Measurements from ENCODE around the gene DLG2. TPM values are rescaled to one million over a fixed set of nuclear protein-coding genes. Genes with fewer than 3 reads are reported as not detected.

DLG2 gene
- polyA plus RNA-seq, 2 donors, result 2.6 to 6.7 TPM

DNA sequence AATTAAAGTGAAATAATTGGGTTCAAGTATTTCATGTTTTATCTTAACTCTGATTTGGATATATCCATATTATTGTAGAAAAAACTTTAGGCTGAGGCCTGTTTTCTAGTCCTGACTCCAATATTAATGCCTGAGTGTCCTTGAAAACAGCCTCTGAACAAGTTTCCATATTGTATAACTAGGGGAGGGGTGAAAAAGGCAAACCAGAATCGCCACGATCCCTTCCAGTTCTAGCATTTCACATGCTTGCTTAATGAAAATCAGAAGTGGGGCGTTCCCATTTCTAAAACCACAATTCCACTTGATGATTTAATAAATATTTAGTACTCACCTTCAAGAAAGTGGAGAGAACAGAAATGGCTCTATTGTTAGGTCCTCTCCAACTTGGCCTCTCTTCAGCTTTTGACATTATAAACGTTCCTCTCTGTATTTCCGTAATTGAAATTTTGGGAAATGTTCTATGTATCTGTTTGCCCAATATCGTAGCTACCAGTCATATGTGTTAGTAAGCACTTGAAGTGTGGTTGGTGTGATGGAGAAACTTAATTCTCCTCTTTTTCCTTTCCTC is 1779.6 kb downstream of the DLG2 start:
- H3K4me3 ChIP-seq (ENCODE audit: low read depth in 1 of 2, low read length in 2 of 2), result no peak overlapping the region
- H3K27me3 ChIP-seq (ENCODE audit: control insufficient read depth in 1 of 2, insufficient read depth in 2 of 2, low read length in 2 of 2), result no peaks in the 10 kb centered on the region
- H3K27ac ChIP-seq (ENCODE audit: low read depth in 2 of 2, low read length in 1 of 2), result no peak overlapping the region
- 77 to 85% methylated on average over 6 of the region's 6 CpGs for WGBS, 2 donors
- H3K9me3 ChIP-seq (ENCODE audit: control insufficient read depth in 2 of 2, insufficient read depth in 1 of 2, low read depth in 1 of 2, low read length in 1 of 2), result no peaks in the 10 kb centered on the region
- H3K4me1 ChIP-seq (ENCODE audit: control insufficient read depth in 2 of 2, insufficient read depth in 2 of 2, low read length in 1 of 2), result no peaks in the 10 kb centered on the region
- no peaks in the 10 kb centered on the region for H3K36me3 ChIP-seq (ENCODE audit: control insufficient read depth in 2 of 2, insufficient read depth in 2 of 2, low read length in 1 of 2)

GRCh38 chr11:83845797-83846196 is 1781.3 kb downstream of the DLG2 start:
- Histone ChIP-seq H3K36me3 (ENCODE audit: control insufficient read depth in 2 of 2, insufficient read depth in 2 of 2, low read length in 1 of 2) (no peaks in the 10 kb centered on the region), H3K4me1 (ENCODE audit: control insufficient read depth in 2 of 2, insufficient read depth in 2 of 2, low read length in 1 of 2) (no peaks in the 10 kb centered on the region), H3K27ac (ENCODE audit: low read depth in 2 of 2, low read length in 1 of 2) (no peak overlapping the region), H3K9me3 (ENCODE audit: control insufficient read depth in 2 of 2, insufficient read depth in 1 of 2, low read depth in 1 of 2, low read length in 1 of 2) (no peaks in the 10 kb centered on the region), H3K27me3 (ENCODE audit: control insufficient read depth in 1 of 2, insufficient read depth in 2 of 2, low read length in 2 of 2) (no peaks in the 10 kb centered on the region), H3K4me3 (ENCODE audit: low read depth in 1 of 2, low read length in 2 of 2) (no peak overlapping the region)
- 69 to 73% methylated on average over 1 of the region's 1 CpG for WGBS, 2 donors

DNA sequence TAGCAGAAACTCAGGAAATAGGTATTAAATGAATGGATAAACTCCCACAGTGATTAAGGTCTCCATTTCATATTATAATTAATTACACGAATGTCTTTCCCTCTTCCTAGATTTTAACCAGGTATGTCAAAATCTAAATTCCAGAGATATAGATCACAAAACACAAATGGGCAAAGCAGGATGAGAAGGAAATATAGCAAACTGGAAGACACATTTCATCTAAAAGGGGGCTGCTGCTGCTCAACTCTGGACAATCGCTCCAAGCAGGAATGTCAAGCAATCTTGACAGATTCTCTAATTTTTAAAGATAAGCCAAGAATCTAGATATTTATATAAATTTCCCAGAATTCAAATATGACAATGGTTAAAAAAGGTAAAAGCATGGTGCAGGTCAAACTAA is 1786.8 kb downstream of the DLG2 start:
- Histone ChIP-seq H3K36me3 (ENCODE audit: control insufficient read depth in 2 of 2, insufficient read depth in 2 of 2, low read length in 1 of 2) (no peaks in the 10 kb centered on the region), H3K4me1 (ENCODE audit: control insufficient read depth in 2 of 2, insufficient read depth in 2 of 2, low read length in 1 of 2) (no peaks in the 10 kb centered on the region), H3K27me3 (ENCODE audit: control insufficient read depth in 1 of 2, insufficient read depth in 2 of 2, low read length in 2 of 2) (no peaks in the 10 kb centered on the region), H3K4me3 (ENCODE audit: low read depth in 1 of 2, low read length in 2 of 2) (no peak overlapping the region), H3K27ac (ENCODE audit: low read depth in 2 of 2, low read length in 1 of 2) (no peak overlapping the region), H3K9me3 (ENCODE audit: control insufficient read depth in 2 of 2, insufficient read depth in 1 of 2, low read depth in 1 of 2, low read length in 1 of 2) (no peaks in the 10 kb centered on the region)
- 66 to 94% methylated on average over 2 of the region's 2 CpGs for WGBS, 2 donors

GRCh38 chr11:83836883-83837654 is 1790.1 kb downstream of the DLG2 start:
- WGBS, 2 donors, result 52 to 59% methylated on average over 10 of the region's 10 CpGs
- no peak overlapping the region for H3K27ac ChIP-seq (ENCODE audit: low read depth in 2 of 2, low read length in 1 of 2)

DNA sequence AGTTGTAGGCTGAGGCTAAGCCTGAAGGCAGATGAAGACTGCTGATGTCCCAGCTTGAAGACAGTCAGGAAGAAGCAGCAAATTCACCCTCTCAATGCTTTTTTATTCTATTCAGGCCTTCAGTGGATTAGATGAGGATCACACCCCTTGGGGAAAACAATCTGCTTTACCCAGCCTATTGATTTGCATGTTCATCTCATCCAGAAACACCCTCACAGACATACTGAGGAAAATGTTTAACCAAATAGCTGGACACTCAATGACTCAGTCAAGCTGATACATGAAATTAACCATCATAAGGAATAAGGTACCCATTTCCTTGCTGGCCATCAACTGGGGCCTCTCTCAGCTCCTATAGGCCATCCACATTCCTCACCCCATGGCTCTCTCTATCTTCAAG is 1791.1 kb downstream of the DLG2 start:
- no peaks in the 10 kb centered on the region for H3K9me3 ChIP-seq (ENCODE audit: control insufficient read depth in 2 of 2, insufficient read depth in 1 of 2, low read depth in 1 of 2, low read length in 1 of 2)
- no peaks in the 10 kb centered on the region for H3K27me3 ChIP-seq (ENCODE audit: control insufficient read depth in 1 of 2, insufficient read depth in 2 of 2, low read length in 2 of 2)
- no peak overlapping the region for H3K27ac ChIP-seq (ENCODE audit: low read depth in 2 of 2, low read length in 1 of 2)
- no peaks in the 10 kb centered on the region for H3K4me1 ChIP-seq (ENCODE audit: control insufficient read depth in 2 of 2, insufficient read depth in 2 of 2, low read length in 1 of 2)
- H3K36me3 ChIP-seq (ENCODE audit: control insufficient read depth in 2 of 2, insufficient read depth in 2 of 2, low read length in 1 of 2), result no peaks in the 10 kb centered on the region
- no peak overlapping the region for H3K4me3 ChIP-seq (ENCODE audit: low read depth in 1 of 2, low read length in 2 of 2)

More at GRCh38 chr11:83836883-83837654, 1790.1 kb downstream of the DLG2 start:
- Histone ChIP-seq H3K4me3 (ENCODE audit: low read depth in 1 of 2, low read length in 2 of 2) (no peak overlapping the region), H3K27me3 (ENCODE audit: control insufficient read depth in 1 of 2, insufficient read depth in 2 of 2, low read length in 2 of 2) (no peaks in the 10 kb centered on the region), H3K9me3 (ENCODE audit: control insufficient read depth in 2 of 2, insufficient read depth in 1 of 2, low read depth in 1 of 2, low read length in 1 of 2) (no peaks in the 10 kb centered on the region), H3K36me3 (ENCODE audit: control insufficient read depth in 2 of 2, insufficient read depth in 2 of 2, low read length in 1 of 2) (no peaks in the 10 kb centered on the region), H3K4me1 (ENCODE audit: control insufficient read depth in 2 of 2, insufficient read depth in 2 of 2, low read length in 1 of 2) (no peaks in the 10 kb centered on the region)

DNA sequence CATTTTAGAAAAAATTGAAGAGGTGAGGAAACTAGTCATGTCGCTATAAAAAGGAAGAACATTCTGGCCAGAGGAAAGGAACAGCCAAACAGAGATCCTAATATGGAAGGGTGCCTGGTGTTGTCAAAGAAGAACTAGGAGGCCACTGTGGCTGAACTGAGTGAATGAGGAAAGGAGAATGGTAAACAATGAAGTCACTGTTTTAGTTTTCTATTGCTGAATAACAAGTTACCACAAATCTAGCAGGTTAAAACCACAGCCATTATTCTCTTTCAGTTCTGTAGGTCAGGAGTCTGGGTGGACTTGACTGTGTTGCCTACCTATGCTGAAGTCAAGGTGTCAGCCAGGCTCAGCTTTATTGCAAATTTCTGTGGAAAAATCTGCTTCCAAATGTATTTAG is 1791.7 kb downstream of the DLG2 start:
- Histone ChIP-seq H3K4me1 (ENCODE audit: control insufficient read depth in 2 of 2, insufficient read depth in 2 of 2, low read length in 1 of 2) (no peaks in the 10 kb centered on the region), H3K27ac (ENCODE audit: low read depth in 2 of 2, low read length in 1 of 2) (no peak overlapping the region), H3K27me3 (ENCODE audit: control insufficient read depth in 1 of 2, insufficient read depth in 2 of 2, low read length in 2 of 2) (no peaks in the 10 kb centered on the region), H3K36me3 (ENCODE audit: control insufficient read depth in 2 of 2, insufficient read depth in 2 of 2, low read length in 1 of 2) (no peaks in the 10 kb centered on the region), H3K4me3 (ENCODE audit: low read depth in 1 of 2, low read length in 2 of 2) (no peak overlapping the region), H3K9me3 (ENCODE audit: control insufficient read depth in 2 of 2, insufficient read depth in 1 of 2, low read depth in 1 of 2, low read length in 1 of 2) (no peaks in the 10 kb centered on the region)
- 32 to 37% methylated on average over 1 of the region's 1 CpG for WGBS, 2 donors

- no peak overlapping the region for H3K4me3 ChIP-seq (ENCODE audit: low read depth in 1 of 2, low read length in 2 of 2)
- H3K4me1 ChIP-seq (ENCODE audit: control insufficient read depth in 2 of 2, insufficient read depth in 2 of 2, low read length in 1 of 2), result no peaks in the 10 kb centered on the region
- H3K9me3 ChIP-seq (ENCODE audit: control insufficient read depth in 2 of 2, insufficient read depth in 1 of 2, low read depth in 1 of 2, low read length in 1 of 2), result no peaks in the 10 kb centered on the region
- no peak overlapping the region for H3K27ac ChIP-seq (ENCODE audit: low read depth in 2 of 2, low read length in 1 of 2)
- no peaks in the 10 kb centered on the region for H3K27me3 ChIP-seq (ENCODE audit: control insufficient read depth in 1 of 2, insufficient read depth in 2 of 2, low read length in 2 of 2)
- no peaks in the 10 kb centered on the region for H3K36me3 ChIP-seq (ENCODE audit: control insufficient read depth in 2 of 2, insufficient read depth in 2 of 2, low read length in 1 of 2)
Measured at GRCh38 chr11:83831929-83832328, 1795.2 kb downstream of the DLG2 start.

GRCh38 chr11:83827940-83828554 is 1799.1 kb downstream of the DLG2 start:
- no peaks in the 10 kb centered on the region for H3K4me1 ChIP-seq (ENCODE audit: control insufficient read depth in 2 of 2, insufficient read depth in 2 of 2, low read length in 1 of 2)
- H3K4me3 ChIP-seq (ENCODE audit: low read depth in 1 of 2, low read length in 2 of 2), result no peak overlapping the region
- 48 to 52% methylated on average over 5 of the region's 5 CpGs for WGBS, 2 donors
- H3K36me3 ChIP-seq (ENCODE audit: control insufficient read depth in 2 of 2, insufficient read depth in 2 of 2, low read length in 1 of 2), result no peaks in the 10 kb centered on the region
- H3K27ac ChIP-seq (ENCODE audit: low read depth in 2 of 2, low read length in 1 of 2), result no peak overlapping the region
- peaks cover 0 to 3% of the 10 kb centered on the region in 2 donors for H3K9me3 ChIP-seq (ENCODE audit: control insufficient read depth in 2 of 2, insufficient read depth in 1 of 2, low read depth in 1 of 2, low read length in 1 of 2)
- no peaks in the 10 kb centered on the region for H3K27me3 ChIP-seq (ENCODE audit: control insufficient read depth in 1 of 2, insufficient read depth in 2 of 2, low read length in 2 of 2)

DNA sequence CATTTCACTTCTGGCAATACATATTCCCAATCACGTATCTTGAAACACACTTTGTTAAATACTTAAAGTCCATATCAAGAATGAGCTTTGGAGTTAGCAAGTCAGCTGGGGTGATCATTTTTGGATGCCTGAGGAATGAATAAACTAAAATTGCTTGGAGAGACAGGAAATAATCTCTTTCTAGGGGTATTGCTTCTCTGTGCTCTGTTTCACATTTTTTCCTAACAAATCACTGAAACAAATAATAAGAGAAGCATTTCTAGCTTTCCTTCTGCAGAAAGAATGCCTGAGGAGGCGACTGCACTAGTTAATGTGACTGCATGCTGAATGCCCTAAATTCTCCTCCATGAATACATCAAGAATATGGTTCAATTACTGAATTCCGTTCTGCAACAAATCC is 1799.6 kb downstream of the DLG2 start:
- Histone ChIP-seq H3K27me3 (ENCODE audit: control insufficient read depth in 1 of 2, insufficient read depth in 2 of 2, low read length in 2 of 2) (no peaks in the 10 kb centered on the region), H3K36me3 (ENCODE audit: control insufficient read depth in 2 of 2, insufficient read depth in 2 of 2, low read length in 1 of 2) (no peaks in the 10 kb centered on the region), H3K4me1 (ENCODE audit: control insufficient read depth in 2 of 2, insufficient read depth in 2 of 2, low read length in 1 of 2) (no peaks in the 10 kb centered on the region), H3K27ac (ENCODE audit: low read depth in 2 of 2, low read length in 1 of 2) (no peak overlapping the region), H3K9me3 (ENCODE audit: control insufficient read depth in 2 of 2, insufficient read depth in 1 of 2, low read depth in 1 of 2, low read length in 1 of 2) (peaks cover 0 to 3% of the 10 kb centered on the region in 2 donors), H3K4me3 (ENCODE audit: low read depth in 1 of 2, low read length in 2 of 2) (no peak overlapping the region)
- 71 to 77% methylated on average over 3 of the region's 3 CpGs for WGBS, 2 donors

GRCh38 chr11:83826078-83826477 is 1801.1 kb downstream of the DLG2 start:
- Histone ChIP-seq H3K9me3 (ENCODE audit: control insufficient read depth in 2 of 2, insufficient read depth in 1 of 2, low read depth in 1 of 2, low read length in 1 of 2) (peaks cover 0 to 3% of the 10 kb centered on the region in 2 donors), H3K27me3 (ENCODE audit: control insufficient read depth in 1 of 2, insufficient read depth in 2 of 2, low read length in 2 of 2) (no peaks in the 10 kb centered on the region), H3K4me3 (ENCODE audit: low read depth in 1 of 2, low read length in 2 of 2) (no peak overlapping the region), H3K27ac (ENCODE audit: low read depth in 2 of 2, low read length in 1 of 2) (no peak overlapping the region), H3K4me1 (ENCODE audit: control insufficient read depth in 2 of 2, insufficient read depth in 2 of 2, low read length in 1 of 2) (no peaks in the 10 kb centered on the region), H3K36me3 (ENCODE audit: control insufficient read depth in 2 of 2, insufficient read depth in 2 of 2, low read length in 1 of 2) (no peaks in the 10 kb centered on the region)
